OCI-LY3 (cell line): ENCODE results near the gene ADARB2.

ENCODE experiments used
- H2AFZ ChIP-seq: fragments of 200-600, 300-600 bp; shearing (Covaris generic); 2 replicates; pipeline ENCODE4 v1.6.0; 2014; ENCODE audit warnings: antibody characterized with exemption, low read depth, low read length
- H3K27ac ChIP-seq: fragments of 200-600, 300-600 bp; sonication (generic); 2 replicates; pipeline ENCODE4 v1.5.1; 2014; ENCODE audit warnings: mild to moderate bottlenecking, low read length, moderate library complexity, mixed read lengths
- H3K27me3 ChIP-seq: fragments of 200-600, 300-600 bp; sonication (generic); 2 replicates; pipeline ENCODE4 v1.6.1; 2014; ENCODE audit warnings: low read depth, low read length, mixed read lengths
- H3K36me3 ChIP-seq: fragments of 200-600, 300-600 bp; sonication (generic); replicated peaks from 2 replicates; pipeline ENCODE3; 2014; ENCODE audit warnings: low read depth, low read length, mixed read lengths
- H3K4me1 ChIP-seq: fragments of 300-600, 200-600 bp; sonication (generic); 2 replicates; pipeline ENCODE4 v1.6.1; 2014; ENCODE audit warnings: low read length, mixed read lengths
- H3K4me2 ChIP-seq: fragments of 200-600, 300-600 bp; sonication (generic); 2 replicates; pipeline ENCODE4 v1.6.1; 2014; ENCODE audit warnings: low read length, mixed read lengths
- H3K4me3 ChIP-seq: fragments of 300-600, 200-600 bp; sonication (generic); 2 replicates; pipeline ENCODE4 v1.5.1; 2014; ENCODE audit warnings: antibody characterized with exemption, mild to moderate bottlenecking, low read length, moderate library complexity
- H3K79me2 ChIP-seq: fragments of 300-600, 200-600 bp; shearing (Covaris generic); 2 replicates; pipeline ENCODE4 v1.6.1; 2014; ENCODE audit warnings: mild to moderate bottlenecking, low read length, mixed read lengths
- H3K9ac ChIP-seq: fragments of 300-600, 200-600 bp; shearing (Covaris generic); 2 replicates; pipeline ENCODE4 v1.6.0; 2014; ENCODE audit warnings: mild to moderate bottlenecking, low read length, moderate library complexity
- H3K9me3 ChIP-seq: fragments of 200-600, 300-600 bp; shearing (Covaris generic); 2 replicates; pipeline ENCODE4 v1.6.1; 2014; ENCODE audit warnings: low read length, mixed read lengths; ENCODE audit not compliant: insufficient read depth
- H4K20me1 ChIP-seq: fragments of 200-600, 300-600 bp; sonication (generic); 2 replicates; pipeline ENCODE4 v1.6.1; 2016; ENCODE audit warnings: low read length, mixed read lengths; ENCODE audit not compliant: insufficient read depth
- CTCF ChIP-seq: fragments of 200-600, 300-600 bp; sonication (generic); IDR thresholded peaks from 2 replicates; pipeline ENCODE4 v1.5.1; 2014; ENCODE audit warnings: antibody characterized with exemption, low read length, low read depth
- EZH2phosphoT487 ChIP-seq: fragments of 200-600 bp; shearing (Covaris generic); IDR thresholded peaks from 2 replicates; pipeline ENCODE4 v1.6.1; 2018; ENCODE audit warnings: antibody characterized with exemption, mixed run types, low read depth

The ADARB2 gene

DNA sequence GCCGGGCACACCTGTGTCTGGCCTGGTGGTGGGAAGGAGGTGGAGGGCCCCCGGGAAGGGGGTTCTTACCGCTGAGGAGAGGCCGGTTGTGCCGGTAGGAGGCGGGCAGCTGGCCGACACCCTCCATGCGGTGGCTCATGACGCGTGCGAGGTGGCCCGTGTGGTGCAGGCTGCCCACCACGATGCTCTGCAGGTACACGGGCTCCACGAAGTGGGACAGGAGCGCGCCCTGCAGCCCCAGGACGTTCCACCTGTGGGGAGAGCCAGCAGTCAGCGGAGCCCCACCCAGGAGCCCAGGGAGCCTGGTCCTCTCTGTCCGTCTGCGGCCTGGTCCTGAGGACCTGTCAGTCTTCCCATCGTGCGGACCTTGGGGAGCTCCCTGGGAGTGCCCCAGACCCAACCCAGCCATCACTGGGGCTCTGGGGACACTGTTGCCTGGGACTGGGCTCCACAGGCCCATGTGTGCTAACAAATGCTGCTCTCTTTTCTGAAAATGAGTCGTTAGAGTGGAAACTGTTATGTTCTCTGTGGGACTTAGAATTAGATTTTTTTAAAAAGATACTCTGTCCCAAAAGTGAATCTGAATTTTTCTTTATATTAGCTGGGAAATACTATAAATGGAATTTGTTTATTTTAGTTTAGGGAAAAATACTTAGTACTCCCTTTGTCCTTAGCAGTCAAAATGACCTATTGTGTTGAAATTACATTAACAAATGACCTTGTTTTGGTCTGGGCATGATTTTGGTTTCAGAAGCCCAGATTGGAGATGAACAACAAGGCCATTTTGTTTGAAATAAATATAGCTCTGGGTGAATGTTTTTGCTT is 537.2 kb downstream of the ADARB2 start:
- Histone ChIP-seq H4K20me1 (no peaks in the 10 kb centered on the region), H3K27ac (no peak overlapping the region), H3K4me1 (no peaks in the 10 kb centered on the region), H3K79me2 (no peaks in the 10 kb centered on the region), H3K4me3 (no peak overlapping the region), H3K9me3 (no peaks in the 10 kb centered on the region), H2AFZ (no peak overlapping the region), H3K36me3 (no peaks in the 10 kb centered on the region), H3K9ac (no peak overlapping the region), H3K27me3 (no peaks in the 10 kb centered on the region; the same call in 1 of the 2 replicates), H3K4me2 (no peak overlapping the region)
- no peak for TF ChIP-seq CTCF
- no peak for TF ChIP-seq EZH2phosphoT487

DNA sequence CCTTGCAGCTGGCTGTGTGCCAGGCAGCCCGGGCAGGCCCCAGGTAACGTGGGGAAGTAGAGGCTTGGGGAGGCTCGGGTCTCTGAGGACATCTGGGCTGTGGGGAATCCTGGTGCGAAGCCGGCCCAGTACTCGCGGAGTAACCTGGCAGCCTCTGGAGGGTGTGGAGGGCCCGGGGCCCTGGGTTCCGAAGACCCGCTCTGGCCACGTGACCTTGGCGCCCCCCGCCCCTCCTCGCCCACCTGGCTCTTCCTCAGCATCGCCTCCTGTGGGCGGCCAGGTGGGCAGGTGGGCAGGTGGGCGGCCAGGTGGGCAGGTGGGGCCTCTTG is 538.0 kb downstream of the ADARB2 start:
- no peak for TF ChIP-seq CTCF
- TF ChIP-seq EZH2phosphoT487: no peak
- H3K36me3 ChIP-seq: no peaks in the 10 kb centered on the region
- H3K27ac ChIP-seq: no peak overlapping the region

GRCh38 chr10:1198453-1199344 is 538.6 kb downstream of the ADARB2 start:
- H3K4me2 ChIP-seq: no peak overlapping the region
- H3K36me3 ChIP-seq: no peaks in the 10 kb centered on the region
- no peak overlapping the region for H3K9ac ChIP-seq
- H3K79me2 ChIP-seq: no peaks in the 10 kb centered on the region
- no peak overlapping the region for H2AFZ ChIP-seq
- H3K4me1 ChIP-seq: no peaks in the 10 kb centered on the region
- H3K27me3 ChIP-seq: peaks cover 7% of the 10 kb centered on the region
- H3K27ac ChIP-seq: no peak overlapping the region
- no peak overlapping the region for H3K4me3 ChIP-seq
- TF ChIP-seq CTCF: no peak
- TF ChIP-seq EZH2phosphoT487: no peak
- no peaks in the 10 kb centered on the region for H3K9me3 ChIP-seq
- H4K20me1 ChIP-seq: no peaks in the 10 kb centered on the region

More for the DNA sequence above, 538.0 kb downstream of the ADARB2 start:
- Histone ChIP-seq H3K4me1 (no peaks in the 10 kb centered on the region), H3K9me3 (no peaks in the 10 kb centered on the region), H3K4me2 (no peak overlapping the region), H2AFZ (no peak overlapping the region), H4K20me1 (no peaks in the 10 kb centered on the region), H3K4me3 (no peak overlapping the region), H3K9ac (no peak overlapping the region), H3K27me3 (peaks cover 1% of the 10 kb centered on the region), H3K79me2 (no peaks in the 10 kb centered on the region)

GRCh38 chr10:1197384-1197783 is 539.9 kb downstream of the ADARB2 start:
- H4K20me1 ChIP-seq: no peaks in the 10 kb centered on the region
- no peaks in the 10 kb centered on the region for H3K9me3 ChIP-seq
- peaks cover 9% of the 10 kb centered on the region for H3K27me3 ChIP-seq

More at GRCh38 chr10:1197384-1197783, 539.9 kb downstream of the ADARB2 start:
- TF ChIP-seq CTCF: no peak
- TF ChIP-seq EZH2phosphoT487: no peak
- Histone ChIP-seq H3K27ac (no peak overlapping the region), H3K79me2 (no peaks in the 10 kb centered on the region), H3K4me2 (no peak overlapping the region), H3K4me3 (no peak overlapping the region), H2AFZ (no peak overlapping the region), H3K9ac (no peak overlapping the region), H3K36me3 (no peaks in the 10 kb centered on the region), H3K4me1 (no peaks in the 10 kb centered on the region)
